GM12878 (cell line): ENCODE data around the gene MIR17HG. TPM values are rescaled to one million over a fixed set of nuclear protein-coding genes. Genes with fewer than 3 reads are reported as not detected.

Experiments used
- ATAC-seq: fragments of 200-7000 bp; cut with Tn5 transposase; 3 replicates; pipeline ENCODE4 v1.9.1; 2020; ENCODE audit warnings: mild to moderate bottlenecking, moderate library complexity
- BruUV-seq: library from RNA; stranded (reverse); fragments of 400-500 nt; replicated peaks from 2 replicates; lab custom pipeline; 2021; lab: Mats Ljungman, UMichigan
- CTCF ChIA-PET: fragments of 300-600 bp; sonication (Branson Sonifier 250); formaldehyde crosslinking; extraction: SDS; loops from one replicate; lab custom pipeline; 2021; ENCODE audit warnings: inconsistent platforms; lab: Yijun Ruan, JAX
- POLR2A ChIA-PET: fragments of 350-600 bp; formaldehyde crosslinking; extraction: SDS; loops from one replicate; lab custom pipeline; 2021; ENCODE audit warnings: inconsistent platforms; lab: Charles Lee
- RAD21 ChIA-PET: fragments of 300-600 bp; sonication (Branson Sonifier 250); formaldehyde crosslinking; loops from one replicate; lab custom pipeline; 2023; ENCODE audit warnings: antibody characterized with exemption; ENCODE audit not compliant: unreplicated experiment; lab: Charles Lee
- SMC1A ChIA-PET: fragments of 300-600 bp; sonication (Branson Sonifier 250); formaldehyde crosslinking; loops from one replicate; lab custom pipeline; 2023; ENCODE audit not compliant: unreplicated experiment, uncharacterized antibody; lab: Charles Lee
- DNase-seq: peaks from one replicate; pipeline ENCODE4 v3.0.0-alpha.2; 2011; ENCODE audit warnings: low read depth, low spot score
- FAIRE-seq: peaks from 3 replicates; lab custom pipeline; 2011; peaks lifted over from hg19 to GRCh38; lab: Jason Lieb, UNC
- H2AFZ ChIP-seq: 2 replicates; pipeline ENCODE4 v1.6.0; 2011; ENCODE audit warnings: low read depth, low read length, control low read depth; ENCODE audit not compliant: control insufficient read depth
- H3K27ac ChIP-seq: 2 replicates; pipeline ENCODE4 v1.5.1; 2011; ENCODE audit warnings: control low read depth; ENCODE audit not compliant: control insufficient read depth, insufficient read depth
- H3K27me3 ChIP-seq, 2 experiments: replicated peaks in 1 of 2; 2 replicates each; pipeline versions ENCODE4 v1.6.0 to v1.6.1; 2011; ENCODE audit warnings: low read length in 1 of 2; ENCODE audit not compliant: control insufficient read depth in 2 of 2, insufficient read depth in 2 of 2
- H3K36me3 ChIP-seq, 2 experiments: 2 replicates each; pipeline ENCODE4 v1.5.1; 2011; ENCODE audit warnings: low read length in 1 of 2; ENCODE audit not compliant: control insufficient read depth in 2 of 2, insufficient read depth in 2 of 2
- H3K4me1 ChIP-seq: 2 replicates; pipeline ENCODE4 v1.6.1; 2011; ENCODE audit warnings: mild to moderate bottlenecking, low read length, moderate library complexity, mixed read lengths; ENCODE audit not compliant: control insufficient read depth, insufficient read depth
- H3K4me2 ChIP-seq: 2 replicates; pipeline ENCODE4 v1.6.0; 2011; ENCODE audit warnings: control low read depth; ENCODE audit not compliant: control insufficient read depth, insufficient read depth
- H3K4me3 ChIP-seq: fragments of 200-600 bp; sonication (generic); 2 replicates; pipeline ENCODE4 v1.5.1; 2016
- H3K79me2 ChIP-seq: 2 replicates; pipeline ENCODE4 v1.6.0; 2011; ENCODE audit warnings: low read length; ENCODE audit not compliant: control insufficient read depth, insufficient read depth
- H3K9ac ChIP-seq: 2 replicates; pipeline ENCODE4 v1.8.0; 2011; ENCODE audit warnings: low read length, control low read depth, mixed read lengths; ENCODE audit not compliant: control insufficient read depth, insufficient read depth
- H3K9me3 ChIP-seq: replicated peaks from 3 replicates; pipeline ENCODE4 v1.5.1; 2011; ENCODE audit warnings: mild to moderate bottlenecking, low read length; ENCODE audit not compliant: control insufficient read depth, insufficient read depth
- H4K20me1 ChIP-seq: 2 replicates; pipeline ENCODE4 v1.6.0; 2011; ENCODE audit not compliant: control insufficient read depth, insufficient read depth
- BMI1 ChIP-seq: fragments of 450-650 bp; IDR thresholded peaks from 2 replicates; pipeline ENCODE4 v1.6.1; 2016; ENCODE audit warnings: mild to moderate bottlenecking, moderate library complexity, borderline replicate concordance
- CBFB ChIP-seq: IDR thresholded peaks from 2 replicates; pipeline ENCODE4 v1.6.1; 2016; ENCODE audit warnings: antibody characterized with exemption, low read depth
- CBX3 ChIP-seq: fragments of 200-600 bp; sonication (generic); IDR thresholded peaks from 2 replicates; pipeline ENCODE4 v1.6.1; 2016; ENCODE audit warnings: low read depth, borderline replicate concordance
- EGR1 ChIP-seq, 2 experiments: IDR thresholded peaks; 1 replicate in 1 of 2; 2 replicates in 1 of 2; pipeline ENCODE4 v1.6.1; 2011 to 2012; ENCODE audit warnings: low read depth in 2 of 2, low read length in 2 of 2, borderline replicate concordance in 1 of 2, mild to moderate bottlenecking in 1 of 2, moderate library complexity in 1 of 2
- EP300 ChIP-seq, 2 experiments: fragments of 150-350 bp in 1 of 2; IDR thresholded peaks; 2 replicates each; pipeline ENCODE4 v1.6.1; 2011 to 2012; ENCODE audit warnings: low read depth in 2 of 2, low read length in 2 of 2, borderline replicate concordance in 1 of 2, improper control_type of control experiment in 1 of 2, inconsistent platforms in 1 of 2; ENCODE audit not compliant: control insufficient read depth in 1 of 2
- FOXK2 ChIP-seq: fragments of 450-650 bp; IDR thresholded peaks from 2 replicates; pipeline ENCODE4 v1.6.1; 2017; ENCODE audit warnings: mild to moderate bottlenecking, moderate library complexity
- SREBF1 ChIP-seq: IDR thresholded peaks from 2 replicates; pipeline ENCODE4 v1.6.1; 2012; ENCODE audit warnings: mild to moderate bottlenecking, low read length
- ZNF384 ChIP-seq: IDR thresholded peaks from 2 replicates; pipeline ENCODE4 v1.6.1; 2012; ENCODE audit warnings: low read depth, mild to moderate bottlenecking, low read length, improper control_type of control experiment, borderline replicate concordance
- ZSCAN29 ChIP-seq: fragments of 450-650 bp; IDR thresholded peaks from 2 replicates; pipeline ENCODE4 v1.6.1; 2017; ENCODE audit warnings: mild to moderate bottlenecking, moderate library complexity
- ZZZ3 ChIP-seq: IDR thresholded peaks from 2 replicates; pipeline ENCODE4 v1.6.1; 2011; ENCODE audit warnings: low read depth; ENCODE audit not compliant: control insufficient read depth, insufficient read length
- WGBS: methylation state at CpG from one replicate; pipeline ENCODE4 v1.1.6; 2016; ENCODE audit warnings: low lambda C conversion rate; ENCODE audit not compliant: insufficient replicate concordance, insufficient coverage; ENCODE audit errors: missing lambda C conversion rate; 5-methylcytosine and 5-hydroxymethylcytosine counted together
- in situ Hi-C: fragments of 300-500 bp; cut with MboI; formaldehyde crosslinking; loops from 9 replicates; pipeline ENCODE4 v1.14.3; 2018; ENCODE audit warnings: mixed read lengths
- intact Hi-C: fragments of 100-400 bp; cut with micrococcal nuclease; formaldehyde crosslinking; loops from one replicate; pipeline ENCODE4 v1.14.2; 2022; ENCODE audit not compliant: unreplicated experiment
- polyA plus RNA-seq, 11 experiments: library from polyadenylated mRNA; depleted of rRNA in 4 of 11; unstranded in 6 of 11; stranded (reverse) in 5 of 11; fragments of >200 nt; fragmentation: Nextera tagmentation in 4 of 11; fragmentation: Illumina TruSeq in 1 of 11; extraction: Ambion mirVana in 4 of 11; extraction: Trizol in 1 of 11; gene quantifications; 1 replicate in 1 of 11; 2 replicates in 10 of 11; pipeline versions ENCODE4 v1.2.1 to v1.2.3, GENCODE V29; 2011 to 2016; ENCODE audit warnings: inconsistent platforms in 2 of 11, missing spikeins in 2 of 11, low read depth in 1 of 11
- total RNA-seq, 4 experiments: library from RNA; depleted of rRNA in 3 of 4; stranded (reverse); fragments of >200 nt in 3 of 4; fragmentation: Illumina TruSeq in 1 of 4; extraction: Trizol in 1 of 4; gene quantifications; 2 replicates each; pipeline versions ENCODE4 v1.2.1 to v1.2.3, GENCODE V29; 2013 to 2021
- TF ChIP-seq, protein P1 (sequence below): fragments of 150-350 bp; IDR thresholded peaks from 2 replicates; pipeline ENCODE4 v1.6.1; 2014; ENCODE audit warnings: mild to moderate bottlenecking, low read depth, low read length
- TF ChIP-seq, protein P2 (sequence below): fragments of 450-650 bp; formaldehyde crosslinking; IDR thresholded peaks from 2 replicates; pipeline ENCODE4 v1.4.0; 2022; ENCODE audit warnings: mild to moderate bottlenecking, moderate library complexity
- TF ChIP-seq, protein P3 (sequence below): fragments of 450-650 bp; IDR thresholded peaks from 2 replicates; pipeline ENCODE4 v1.6.1; 2016; ENCODE audit warnings: mild to moderate bottlenecking, moderate library complexity, borderline replicate concordance

Gene MIR17HG
- total and polyA plus RNA-seq, 10 of the 15 experiments (the other 5 are each of a cell fraction or from before 2014, with no cell fraction given): 4.4 to 37.7 (median 15.1) TPM

DNA sequence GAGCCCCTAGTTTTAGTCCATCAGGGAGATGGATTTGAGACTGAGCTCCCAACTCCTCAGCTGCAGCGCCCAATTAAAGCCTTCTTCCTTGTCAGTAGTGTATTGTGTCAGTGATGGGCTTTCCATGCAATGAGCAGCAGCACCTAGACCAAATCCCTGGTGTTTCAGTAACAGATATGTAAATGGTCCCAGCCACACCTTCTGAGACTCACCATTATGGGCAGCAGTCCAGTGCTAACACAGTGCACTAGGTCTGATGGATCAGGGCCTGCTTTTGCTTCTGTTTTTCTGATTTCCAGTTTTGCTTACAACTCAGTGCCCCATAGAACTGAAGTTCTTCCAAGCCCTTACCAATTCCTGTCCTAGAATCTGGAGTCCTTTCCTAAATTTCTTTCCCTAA lies 41.8 kb upstream of the MIR17HG start:
- no TSS peak for BruUV-seq
- ChIA-PET RAD21 (no interaction called here), POLR2A (no interaction called here), CTCF (no interaction called here)
- no peaks in the 10 kb centered on the region for H4K20me1 ChIP-seq
- no peaks in the 10 kb centered on the region; the same call in 2 of the 3 replicates for H3K9me3 ChIP-seq
- no peak overlapping the region for H3K9ac ChIP-seq
- H3K27ac ChIP-seq: no peak overlapping the region
- no peak overlapping the region for H2AFZ ChIP-seq
- no peak for DNase-seq
- H3K4me2 ChIP-seq: no peak overlapping the region
- no peak for FAIRE-seq
- 54% methylated on average over 1 of the region's 1 CpG for WGBS
- ATAC-seq: no peak
- intact Hi-C loops: no loop called here
- TF ChIP-seq, protein P1, sequence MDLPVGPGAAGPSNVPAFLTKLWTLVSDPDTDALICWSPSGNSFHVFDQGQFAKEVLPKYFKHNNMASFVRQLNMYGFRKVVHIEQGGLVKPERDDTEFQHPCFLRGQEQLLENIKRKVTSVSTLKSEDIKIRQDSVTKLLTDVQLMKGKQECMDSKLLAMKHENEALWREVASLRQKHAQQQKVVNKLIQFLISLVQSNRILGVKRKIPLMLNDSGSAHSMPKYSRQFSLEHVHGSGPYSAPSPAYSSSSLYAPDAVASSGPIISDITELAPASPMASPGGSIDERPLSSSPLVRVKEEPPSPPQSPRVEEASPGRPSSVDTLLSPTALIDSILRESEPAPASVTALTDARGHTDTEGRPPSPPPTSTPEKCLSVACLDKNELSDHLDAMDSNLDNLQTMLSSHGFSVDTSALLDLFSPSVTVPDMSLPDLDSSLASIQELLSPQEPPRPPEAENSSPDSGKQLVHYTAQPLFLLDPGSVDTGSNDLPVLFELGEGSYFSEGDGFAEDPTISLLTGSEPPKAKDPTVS: no peak
- TF ChIP-seq BMI1: no peak
- TF ChIP-seq, protein P2, sequence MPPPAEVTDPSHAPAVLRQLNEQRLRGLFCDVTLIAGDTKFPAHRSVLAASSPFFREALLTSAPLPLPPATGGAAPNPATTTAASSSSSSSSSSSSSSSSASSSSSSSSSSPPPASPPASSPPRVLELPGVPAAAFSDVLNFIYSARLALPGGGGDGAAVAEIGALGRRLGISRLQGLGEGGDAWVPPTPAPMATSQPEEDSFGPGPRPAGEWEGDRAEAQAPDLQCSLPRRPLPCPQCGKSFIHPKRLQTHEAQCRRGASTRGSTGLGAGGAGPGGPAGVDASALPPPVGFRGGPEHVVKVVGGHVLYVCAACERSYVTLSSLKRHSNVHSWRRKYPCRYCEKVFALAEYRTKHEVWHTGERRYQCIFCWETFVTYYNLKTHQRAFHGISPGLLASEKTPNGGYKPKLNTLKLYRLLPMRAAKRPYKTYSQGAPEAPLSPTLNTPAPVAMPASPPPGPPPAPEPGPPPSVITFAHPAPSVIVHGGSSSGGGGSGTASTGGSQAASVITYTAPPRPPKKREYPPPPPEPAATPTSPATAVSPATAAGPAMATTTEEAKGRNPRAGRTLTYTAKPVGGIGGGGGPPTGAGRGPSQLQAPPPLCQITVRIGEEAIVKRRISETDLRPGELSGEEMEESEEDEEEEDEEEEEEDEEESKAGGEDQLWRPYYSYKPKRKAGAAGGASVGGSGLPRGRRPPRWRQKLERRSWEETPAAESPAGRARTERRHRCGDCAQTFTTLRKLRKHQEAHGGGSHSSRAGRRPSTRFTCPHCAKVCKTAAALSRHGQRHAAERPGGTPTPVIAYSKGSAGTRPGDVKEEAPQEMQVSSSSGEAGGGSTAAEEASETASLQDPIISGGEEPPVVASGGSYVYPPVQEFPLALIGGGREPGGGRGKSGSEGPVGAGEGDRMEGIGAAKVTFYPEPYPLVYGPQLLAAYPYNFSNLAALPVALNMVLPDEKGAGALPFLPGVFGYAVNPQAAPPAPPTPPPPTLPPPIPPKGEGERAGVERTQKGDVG: no peak
- no peak for TF ChIP-seq ZZZ3
- TF ChIP-seq SREBF1: no peak
- TF ChIP-seq ZNF384: no peak
- no peak for TF ChIP-seq EP300 (IDR thresholded peaks at IDR 0.05; ENCODE audit: borderline replicate concordance in 1 of 2, control insufficient read depth in 1 of 2, low read depth in 2 of 2, low read length in 2 of 2)
- no peak for TF ChIP-seq CBX3
- TF ChIP-seq, protein P3, sequence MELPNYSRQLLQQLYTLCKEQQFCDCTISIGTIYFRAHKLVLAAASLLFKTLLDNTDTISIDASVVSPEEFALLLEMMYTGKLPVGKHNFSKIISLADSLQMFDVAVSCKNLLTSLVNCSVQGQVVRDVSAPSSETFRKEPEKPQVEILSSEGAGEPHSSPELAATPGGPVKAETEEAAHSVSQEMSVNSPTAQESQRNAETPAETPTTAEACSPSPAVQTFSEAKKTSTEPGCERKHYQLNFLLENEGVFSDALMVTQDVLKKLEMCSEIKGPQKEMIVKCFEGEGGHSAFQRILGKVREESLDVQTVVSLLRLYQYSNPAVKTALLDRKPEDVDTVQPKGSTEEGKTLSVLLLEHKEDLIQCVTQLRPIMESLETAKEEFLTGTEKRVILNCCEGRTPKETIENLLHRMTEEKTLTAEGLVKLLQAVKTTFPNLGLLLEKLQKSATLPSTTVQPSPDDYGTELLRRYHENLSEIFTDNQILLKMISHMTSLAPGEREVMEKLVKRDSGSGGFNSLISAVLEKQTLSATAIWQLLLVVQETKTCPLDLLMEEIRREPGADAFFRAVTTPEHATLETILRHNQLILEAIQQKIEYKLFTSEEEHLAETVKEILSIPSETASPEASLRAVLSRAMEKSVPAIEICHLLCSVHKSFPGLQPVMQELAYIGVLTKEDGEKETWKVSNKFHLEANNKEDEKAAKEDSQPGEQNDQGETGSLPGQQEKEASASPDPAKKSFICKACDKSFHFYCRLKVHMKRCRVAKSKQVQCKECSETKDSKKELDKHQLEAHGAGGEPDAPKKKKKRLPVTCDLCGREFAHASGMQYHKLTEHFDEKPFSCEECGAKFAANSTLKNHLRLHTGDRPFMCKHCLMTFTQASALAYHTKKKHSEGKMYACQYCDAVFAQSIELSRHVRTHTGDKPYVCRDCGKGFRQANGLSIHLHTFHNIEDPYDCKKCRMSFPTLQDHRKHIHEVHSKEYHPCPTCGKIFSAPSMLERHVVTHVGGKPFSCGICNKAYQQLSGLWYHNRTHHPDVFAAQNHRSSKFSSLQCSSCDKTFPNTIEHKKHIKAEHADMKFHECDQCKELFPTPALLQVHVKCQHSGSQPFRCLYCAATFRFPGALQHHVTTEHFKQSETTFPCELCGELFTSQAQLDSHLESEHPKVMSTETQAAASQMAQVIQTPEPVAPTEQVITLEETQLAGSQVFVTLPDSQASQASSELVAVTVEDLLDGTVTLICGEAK: no peak
- no peak for TF ChIP-seq FOXK2
- TF ChIP-seq ZSCAN29: no peak
- TF ChIP-seq CBFB: no peak
- no peak for TF ChIP-seq EGR1 (IDR thresholded peaks at IDR 0.05; ENCODE audit: borderline replicate concordance in 1 of 2, low read depth in 2 of 2, low read length in 2 of 2)
- TF ChIP-seq, all 136 proteins: peak for 0
- no peak overlapping the region for H3K4me3 ChIP-seq
- in situ Hi-C loops: no loop called here
- SMC1A ChIA-PET: no interaction called here
- H3K27me3 ChIP-seq: no peaks in the 10 kb centered on the region
- no peaks in the 10 kb centered on the region for H3K79me2 ChIP-seq
- H3K36me3 ChIP-seq: no peaks in the 10 kb centered on the region
- no peaks in the 10 kb centered on the region for H3K4me1 ChIP-seq
